ENCODE results near the gene B9D1.

The B9D1 gene

GRCh38 chr17:19317359-19318095 lies 45.0 kb downstream of the B9D1 start:
- no peak for DNase-seq

GRCh38 chr17:19316761-19317358 lies 45.7 kb downstream of the B9D1 start:
- DNase-seq, result no peak

GRCh38 chr17:19315104-19315503 lies 47.4 kb downstream of the B9D1 start:
- no peak for DNase-seq

- no peak for DNase-seq
These were observed 48.5 kb downstream of the B9D1 start for GRCh38 chr17:19313746-19314651.

GRCh38 chr17:19313066-19313745 lies 49.3 kb downstream of the B9D1 start:
- no peak for DNase-seq

GRCh38 chr17:19312406-19312805 lies 50.1 kb downstream of the B9D1 start:
- no peak for DNase-seq

- DNase-seq, result no peak
These were observed 50.9 kb downstream of the B9D1 start for GRCh38 chr17:19311421-19312215.

- DNase-seq, result no peak
These were observed 51.5 kb downstream of the B9D1 start for GRCh38 chr17:19311016-19311415.

GRCh38 chr17:19310151-19310550 lies 52.4 kb downstream of the B9D1 start:
- DNase-seq, result no peak

- no peak for DNase-seq
These were observed 52.8 kb downstream of the B9D1 start for GRCh38 chr17:19309701-19310100.

GRCh38 chr17:19308398-19308797 lies 54.1 kb downstream of the B9D1 start:
- no peak for DNase-seq

- DNase-seq, result no peak
These were observed 55.0 kb downstream of the B9D1 start for GRCh38 chr17:19307521-19307920.

GRCh38 chr17:19306160-19307111 lies 56.1 kb downstream of the B9D1 start:
- peak; percentile 78 for DNase-seq

GRCh38 chr17:19305761-19306159 lies 56.8 kb downstream of the B9D1 start:
- DNase-seq, result no peak

GRCh38 chr17:19305256-19305655 lies 57.3 kb downstream of the B9D1 start:
- no peak for DNase-seq

GRCh38 chr17:19304751-19305150 lies 57.8 kb downstream of the B9D1 start:
- DNase-seq, result no peak

GRCh38 chr17:19304209-19304608 lies 58.3 kb downstream of the B9D1 start:
- no peak for DNase-seq

- no peak for DNase-seq
These were observed 59.2 kb downstream of the B9D1 start for GRCh38 chr17:19303367-19303776.

- DNase-seq, result no peak
These were observed 59.7 kb downstream of the B9D1 start for GRCh38 chr17:19302791-19303331.

- no peak for DNase-seq
These were observed 60.5 kb downstream of the B9D1 start for GRCh38 chr17:19301973-19302372.
